OCI-LY7 (cell line): Measurements from ENCODE around the gene CHCHD6. TPM values are rescaled to one million over a fixed set of nuclear protein-coding genes. Genes with fewer than 3 reads are reported as not detected.

Experiments used
- BruUV-seq: library from RNA; stranded (reverse); fragments of 400-500 nt; replicated peaks from 2 replicates; lab custom pipeline; 2021; lab: Mats Ljungman, UMichigan
- CTCF ChIA-PET: fragments of 300-600 bp; sonication (Branson Sonifier 250); formaldehyde crosslinking; loops from one replicate; lab custom pipeline; 2022; ENCODE audit warnings: antibody characterized with exemption; ENCODE audit not compliant: unreplicated experiment; lab: Charles Lee
- POLR2A ChIA-PET: fragments of 300-600 bp; sonication (Branson Sonifier 250); formaldehyde crosslinking; loops from one replicate; lab custom pipeline; 2022; ENCODE audit warnings: antibody characterized with exemption; lab: Charles Lee
- DNase-seq: peaks from one replicate; pipeline ENCODE4 v3.0.0-alpha.2; 2015; ENCODE audit warnings: low spot score
- H2AFZ ChIP-seq: fragments of 200-600 bp; sonication (generic), shearing (Covaris generic); 2 replicates; pipeline ENCODE4 v1.6.1; 2014; ENCODE audit warnings: mild to moderate bottlenecking, antibody characterized with exemption, low read length, moderate library complexity
- H3K27ac ChIP-seq: fragments of 200-600 bp; sonication (generic); 2 replicates; pipeline ENCODE4 v1.5.1; 2014; ENCODE audit warnings: mixed run types, low read depth, mild to moderate bottlenecking, moderate library complexity, low read length, inconsistent platforms; ENCODE audit not compliant: poor library complexity, severe bottlenecking
- H3K36me3 ChIP-seq: fragments of 200-600 bp; sonication (generic); 2 replicates; pipeline ENCODE4 v1.6.1; 2014; ENCODE audit warnings: mild to moderate bottlenecking, antibody characterized with exemption, low read length, moderate library complexity, mixed read lengths; ENCODE audit not compliant: insufficient read depth
- H3K4me1 ChIP-seq: fragments of 200-600 bp; sonication (generic); 2 replicates; pipeline ENCODE4 v1.5.1; 2014; ENCODE audit warnings: mild to moderate bottlenecking, low read length; ENCODE audit not compliant: insufficient read depth, poor library complexity, severe bottlenecking
- H3K4me2 ChIP-seq: fragments of 200-600 bp; sonication (generic); 2 replicates; pipeline ENCODE4 v1.6.1; 2014; ENCODE audit warnings: mild to moderate bottlenecking, low read length
- H3K4me3 ChIP-seq: fragments of 200-600 bp; sonication (generic); 2 replicates; pipeline ENCODE4 v1.5.1; 2014; ENCODE audit warnings: mild to moderate bottlenecking, low read depth, low read length; ENCODE audit not compliant: poor library complexity, severe bottlenecking
- H3K79me2 ChIP-seq: fragments of 200-600 bp; sonication (generic); 2 replicates; pipeline ENCODE4 v1.6.1; 2016; ENCODE audit warnings: low read depth, mild to moderate bottlenecking, low read length, moderate library complexity, mixed read lengths; ENCODE audit not compliant: insufficient read depth
- H3K9me2 ChIP-seq: fragments of 200-600 bp; sonication (generic); 2 replicates; pipeline ENCODE4 v1.6.1; 2016; ENCODE audit warnings: mild to moderate bottlenecking, low read length, mixed read lengths; ENCODE audit not compliant: insufficient read depth
- H3K9me3 ChIP-seq: fragments of 200-600 bp; sonication (generic); 2 replicates; pipeline ENCODE4 v1.6.1; 2014; ENCODE audit warnings: mild to moderate bottlenecking, mixed run types, low read length, mixed read lengths
- H4K20me1 ChIP-seq: fragments of 200-600 bp; sonication (generic); 2 replicates; pipeline ENCODE4 v1.6.1; 2014; ENCODE audit warnings: mild to moderate bottlenecking, antibody characterized with exemption, low read length, moderate library complexity, mixed read lengths; ENCODE audit not compliant: insufficient read depth
- EZH2phosphoT487 ChIP-seq: fragments of 200-600 bp; sonication (generic); IDR thresholded peaks from 2 replicates; pipeline ENCODE4 v1.6.1; 2018; ENCODE audit warnings: low read depth, borderline replicate concordance, mild to moderate bottlenecking, mixed run types, antibody characterized with exemption, low read length, moderate library complexity, mixed read lengths
- intact Hi-C: fragments of 100-400 bp; cut with micrococcal nuclease; formaldehyde crosslinking; loops from one replicate; pipeline ENCODE4 v1.10.0; 2022; ENCODE audit not compliant: unreplicated experiment
- total RNA-seq, 2 experiments: library from RNA; depleted of rRNA in 1 of 2; stranded (reverse); fragments of >200 nt in 1 of 2; shearing (Covaris generic) in 1 of 2; gene quantifications; 2 replicates each; pipeline ENCODE4 v1.2.3, GENCODE V29; 2014 to 2022
- TF ChIP-seq, protein P1 (sequence below): fragments of 200-600 bp; sonication (generic); conservative IDR thresholded peaks from 2 replicates; pipeline ENCODE4 v1.5.1; 2014; ENCODE audit warnings: mild to moderate bottlenecking, antibody characterized with exemption, low read length, moderate library complexity, mixed read lengths

Gene CHCHD6
- total RNA-seq, 2 experiments from 2014 or later = 14.7 to 21.2 TPM

GRCh38 chr3:126928921-126929474 is 225.0 kb downstream of the CHCHD6 start:
- Histone ChIP-seq H4K20me1 (no peaks in the 10 kb centered on the region), H2AFZ (no peak overlapping the region), H3K4me2 (no peak overlapping the region), H3K27ac (no peak overlapping the region), H3K9me3 (no peaks in the 10 kb centered on the region), H3K9me2 (no peaks in the 10 kb centered on the region), H3K36me3 (no peaks in the 10 kb centered on the region), H3K4me3 (no peak overlapping the region), H3K79me2 (no peaks in the 10 kb centered on the region), H3K4me1 (no peaks in the 10 kb centered on the region)
- TF ChIP-seq, protein P1, sequence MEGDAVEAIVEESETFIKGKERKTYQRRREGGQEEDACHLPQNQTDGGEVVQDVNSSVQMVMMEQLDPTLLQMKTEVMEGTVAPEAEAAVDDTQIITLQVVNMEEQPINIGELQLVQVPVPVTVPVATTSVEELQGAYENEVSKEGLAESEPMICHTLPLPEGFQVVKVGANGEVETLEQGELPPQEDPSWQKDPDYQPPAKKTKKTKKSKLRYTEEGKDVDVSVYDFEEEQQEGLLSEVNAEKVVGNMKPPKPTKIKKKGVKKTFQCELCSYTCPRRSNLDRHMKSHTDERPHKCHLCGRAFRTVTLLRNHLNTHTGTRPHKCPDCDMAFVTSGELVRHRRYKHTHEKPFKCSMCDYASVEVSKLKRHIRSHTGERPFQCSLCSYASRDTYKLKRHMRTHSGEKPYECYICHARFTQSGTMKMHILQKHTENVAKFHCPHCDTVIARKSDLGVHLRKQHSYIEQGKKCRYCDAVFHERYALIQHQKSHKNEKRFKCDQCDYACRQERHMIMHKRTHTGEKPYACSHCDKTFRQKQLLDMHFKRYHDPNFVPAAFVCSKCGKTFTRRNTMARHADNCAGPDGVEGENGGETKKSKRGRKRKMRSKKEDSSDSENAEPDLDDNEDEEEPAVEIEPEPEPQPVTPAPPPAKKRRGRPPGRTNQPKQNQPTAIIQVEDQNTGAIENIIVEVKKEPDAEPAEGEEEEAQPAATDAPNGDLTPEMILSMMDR = no peak
- no peak for TF ChIP-seq EZH2phosphoT487
- DNase-seq = no peak
- CTCF ChIA-PET = no interaction called here
- POLR2A ChIA-PET = interaction anchor here (0.6 kb wide), 1 partner anchor 323 kb away, joined by 3 read pairs; no protein-coding TSS in a partner anchor
- intact Hi-C loops = no loop called here
- BruUV-seq = no TSS peak

- ChIA-PET CTCF (no interaction called here), POLR2A (no interaction called here)
- H2AFZ ChIP-seq = no peak overlapping the region
- DNase-seq = no peak
- H3K9me2 ChIP-seq = no peaks in the 10 kb centered on the region
- no peaks in the 10 kb centered on the region for H3K79me2 ChIP-seq
- no peak overlapping the region for H3K4me3 ChIP-seq
- TF ChIP-seq EZH2phosphoT487 = no peak
- TF ChIP-seq, protein P1 = no peak
- H3K9me3 ChIP-seq = no peaks in the 10 kb centered on the region
- H3K27ac ChIP-seq = no peak overlapping the region
- H3K36me3 ChIP-seq = no peaks in the 10 kb centered on the region
- H3K4me1 ChIP-seq = no peaks in the 10 kb centered on the region
- no peaks in the 10 kb centered on the region for H4K20me1 ChIP-seq
- intact Hi-C loops = no loop called here
- BruUV-seq = no TSS peak
- H3K4me2 ChIP-seq = no peak overlapping the region
Measured at GRCh38 chr3:126930936-126931600, 227.0 kb downstream of the CHCHD6 start.

- H3K9me3 ChIP-seq = no peaks in the 10 kb centered on the region
- H2AFZ ChIP-seq = no peak overlapping the region
- H3K9me2 ChIP-seq = no peaks in the 10 kb centered on the region
- no peaks in the 10 kb centered on the region for H3K79me2 ChIP-seq
- POLR2A ChIA-PET = no interaction called here
- no peak overlapping the region for H3K4me2 ChIP-seq
- intact Hi-C loops = no loop called here
- H4K20me1 ChIP-seq = no peaks in the 10 kb centered on the region
- H3K36me3 ChIP-seq = no peaks in the 10 kb centered on the region
- H3K4me3 ChIP-seq = no peak overlapping the region
- no peak for DNase-seq
- CTCF ChIA-PET = no interaction called here
- no peaks in the 10 kb centered on the region for H3K4me1 ChIP-seq
- no TSS peak for BruUV-seq
- TF ChIP-seq, protein P1 = no peak
- TF ChIP-seq EZH2phosphoT487 = no peak
- H3K27ac ChIP-seq = no peak overlapping the region
Measured at GRCh38 chr3:126931806-126932187, 227.8 kb downstream of the CHCHD6 start.
